Fibroblast of lung (primary cell): ENCODE data around the gene GRIK4.

Experiments used
- CTCF ChIP-seq, 2 donors: IDR thresholded peaks in 1 of 2; conservative IDR thresholded peaks in 1 of 2; 1 replicate in 1 of 2; 2 replicates in 1 of 2; pipeline ENCODE4 v1.5.1; 2011 to 2012; ENCODE audit warnings: low read length in 2 of 2, control low read depth in 1 of 2, inconsistent platforms in 1 of 2, low read depth in 1 of 2, mild to moderate bottlenecking in 1 of 2
- EZH2 ChIP-seq: IDR thresholded peaks from 2 replicates; pipeline ENCODE4 v1.5.1; 2012; ENCODE audit warnings: low read length, control low read depth, mild to moderate bottlenecking; ENCODE audit errors: missing control alignments

- TF ChIP-seq CTCF (conservative IDR thresholded peaks at IDR 0.05 in 1 of 2, IDR thresholded peaks at IDR 0.05 in 1 of 2; ENCODE audit: low read depth in 1 of 2, low read length in 2 of 2) (peak in 1 of 2 donors; percentile 2), EZH2 (no peak)
Measured at GRCh38 chr11:120710354-120711131, 199.0 kb downstream of the GRIK4 start.
